WTC11 (cell line): ENCODE measurements around the gene SIPA1L3. TPM values are rescaled to one million over a fixed set of nuclear protein-coding genes. Genes with fewer than 3 reads are reported as not detected.

Experiments used
- ATAC-seq: fragments of 200-7000 bp; cut with Tn5 transposase; 2 replicates; pipeline ENCODE4 v1.10.0; 2021; ENCODE audit warnings: mild to moderate bottlenecking, moderate library complexity
- CTCF ChIA-PET: fragments of 300-600 bp; sonication (Branson Sonifier 250); formaldehyde crosslinking; loops from one replicate; lab custom pipeline; 2021; ENCODE audit warnings: antibody characterized with exemption; lab: Charles Lee
- POLR2A ChIA-PET: fragments of 350-600 bp; sonication (Branson Sonifier 250); formaldehyde crosslinking; loops from one replicate; lab custom pipeline; 2021; ENCODE audit warnings: antibody characterized with exemption; lab: Charles Lee
- DNase-seq: peaks from one replicate; pipeline ENCODE4 v3.0.0; 2021; ENCODE audit warnings: low spot score
- H3K27ac Mint-ChIP-seq: 2 replicates; pipeline ENCODE4 v1.8.0; 2021; ENCODE audit warnings: mixed read lengths
- H3K27me3 Mint-ChIP-seq: 2 replicates; pipeline ENCODE4 v1.8.0; 2021; ENCODE audit warnings: low read depth, mild to moderate bottlenecking, moderate library complexity, mixed read lengths
- H3K36me3 Mint-ChIP-seq: 2 replicates; pipeline ENCODE4 v1.8.0; 2021; ENCODE audit warnings: mixed read lengths
- H3K4me1 Mint-ChIP-seq: 2 replicates; pipeline ENCODE4 v1.8.0; 2022; ENCODE audit warnings: mixed read lengths
- H3K4me3 Mint-ChIP-seq: 2 replicates; pipeline ENCODE4 v1.8.0; 2021; ENCODE audit warnings: mild to moderate bottlenecking, moderate library complexity, mixed read lengths
- H3K9me3 Mint-ChIP-seq: 2 replicates; pipeline ENCODE4 v1.8.0; 2021; ENCODE audit warnings: mixed read lengths
- E2F1 ChIP-seq: sonication (generic); formaldehyde crosslinking; IDR thresholded peaks from 2 replicates; pipeline ENCODE4 v1.8.0; 2022; ENCODE audit warnings: mild to moderate bottlenecking, missing genetic modification reagents
- E2F5 ChIP-seq: sonication (generic); formaldehyde crosslinking; IDR thresholded peaks from 2 replicates; pipeline ENCODE4 v1.8.1; 2022; ENCODE audit warnings: mild to moderate bottlenecking, moderate library complexity, missing genetic modification reagents
- FOXJ3 ChIP-seq: sonication (generic); formaldehyde crosslinking; IDR thresholded peaks from 2 replicates; pipeline ENCODE4 v1.9.0; 2021; ENCODE audit warnings: missing genetic modification reagents, mild to moderate bottlenecking, borderline replicate concordance
- JUN ChIP-seq: sonication (generic); formaldehyde crosslinking; IDR thresholded peaks from 2 replicates; pipeline ENCODE4 v1.8.0; 2023; ENCODE audit warnings: mild to moderate bottlenecking, missing genetic modification reagents
- KAT7 ChIP-seq: sonication (generic); formaldehyde crosslinking; IDR thresholded peaks from 2 replicates; pipeline ENCODE4 v1.8.1; 2023; ENCODE audit warnings: missing genetic modification reagents, mild to moderate bottlenecking, borderline replicate concordance
- MAX ChIP-seq: sonication (generic); formaldehyde crosslinking; IDR thresholded peaks from 2 replicates; pipeline ENCODE4 v1.8.0; 2022; ENCODE audit warnings: mild to moderate bottlenecking, missing genetic modification reagents
- NFYB ChIP-seq: sonication (generic); formaldehyde crosslinking; conservative IDR thresholded peaks from 2 replicates; pipeline ENCODE4 v1.8.0; 2022; ENCODE audit warnings: low read depth, missing genetic modification reagents
- PRDM15 ChIP-seq: sonication (generic); formaldehyde crosslinking; IDR thresholded peaks from 2 replicates; pipeline ENCODE4 v1.8.0; 2022; ENCODE audit warnings: missing genetic modification reagents
- PREB ChIP-seq: sonication (generic); formaldehyde crosslinking; IDR thresholded peaks from 2 replicates; pipeline ENCODE4 v1.8.1; 2022; ENCODE audit warnings: mild to moderate bottlenecking, missing genetic modification reagents, moderate library complexity, borderline replicate concordance
- SMAD3 ChIP-seq: sonication (generic); formaldehyde crosslinking; IDR thresholded peaks from 2 replicates; pipeline ENCODE4 v1.8.0; 2022; ENCODE audit warnings: missing genetic modification reagents, mild to moderate bottlenecking, borderline replicate concordance
- USF1 ChIP-seq: sonication (generic); formaldehyde crosslinking; IDR thresholded peaks from 2 replicates; pipeline ENCODE4 v1.8.0; 2022; ENCODE audit warnings: mild to moderate bottlenecking, missing genetic modification reagents
- USF2 ChIP-seq: sonication (generic); formaldehyde crosslinking; IDR thresholded peaks from 2 replicates; pipeline ENCODE4 v1.8.1; 2023; ENCODE audit warnings: mild to moderate bottlenecking, missing genetic modification reagents, moderate library complexity
- ZBTB21 ChIP-seq: sonication (generic); formaldehyde crosslinking; IDR thresholded peaks from 2 replicates; pipeline ENCODE4 v1.8.1; 2023; ENCODE audit warnings: mild to moderate bottlenecking, missing genetic modification reagents, borderline replicate concordance
- ZBTB43 ChIP-seq: sonication (generic); formaldehyde crosslinking; IDR thresholded peaks from 2 replicates; pipeline ENCODE4 v1.8.1; 2023; ENCODE audit warnings: mild to moderate bottlenecking, missing genetic modification reagents
- ZNF263 ChIP-seq: sonication (generic); formaldehyde crosslinking; IDR thresholded peaks from 2 replicates; pipeline ENCODE4 v1.8.1; 2022; ENCODE audit warnings: low read depth, mild to moderate bottlenecking, moderate library complexity, missing genetic modification reagents
- total RNA-seq: library from RNA; stranded (reverse); gene quantifications from 3 replicates; pipeline ENCODE4 v1.2.3, GENCODE V29; 2021

The SIPA1L3 gene
- total RNA-seq, 1 experiment from 2014 or later, result 41.5 TPM

- no peaks in the 10 kb centered on the region for H3K9me3 Mint-ChIP-seq
- H3K36me3 Mint-ChIP-seq, result no peaks in the 10 kb centered on the region
- ChIA-PET POLR2A (interaction anchor here (0.6 to 3.4 kb wide), 17 partner anchors 8 to 274 kb away, joined by 3 to 31 read pairs (median 6); partner anchors contain the start of genes SIPA1L3, WDR87 and ZNF573), CTCF (interaction anchor here (0.7 to 4.4 kb wide), 12 partner anchors 9 to 370 kb away, joined by 3 to 41 read pairs (median 10); partner anchors contain the start of genes PSMD8, SIPA1L3 and WDR87)
- no peak for DNase-seq
- no peaks in the 10 kb centered on the region for H3K27me3 Mint-ChIP-seq
- H3K27ac Mint-ChIP-seq, result no peak overlapping the region
- TF ChIP-seq JUN, result no peak
- no peak for ATAC-seq
- no peak overlapping the region for H3K4me3 Mint-ChIP-seq
- peaks cover 7% of the 10 kb centered on the region; the same call in 1 of the 2 replicates for H3K4me1 Mint-ChIP-seq
These were observed 97.1 kb downstream of the SIPA1L3 start for GRCh38 chr19:38004186-38004520.

- H3K27me3 Mint-ChIP-seq, result no peaks in the 10 kb centered on the region
These were observed 97.7 kb downstream of the SIPA1L3 start for GRCh38 chr19:38004521-38005223.

More at GRCh38 chr19:38004521-38005223, 97.7 kb downstream of the SIPA1L3 start:
- peaks cover 4% of the 10 kb centered on the region; the same call in 1 of the 2 replicates for H3K4me1 Mint-ChIP-seq
- TF ChIP-seq E2F5, result no peak
- no peak for TF ChIP-seq ZBTB21 (CRISPR knock-in tag)
- TF ChIP-seq NFYB (CRISPR knock-in tag), result peak; percentile 96
- TF ChIP-seq USF1 (CRISPR knock-in tag), result peak; percentile 94
- no peak for TF ChIP-seq SMAD3
- peak; percentile 95 for TF ChIP-seq USF2
- no peak for TF ChIP-seq ZBTB43
- no peak for TF ChIP-seq FOXJ3 (CRISPR knock-in tag)
- no peak for TF ChIP-seq KAT7 (CRISPR knock-in tag)
- TF ChIP-seq ZNF263 (CRISPR knock-in tag), result no peak
- TF ChIP-seq PRDM15 (CRISPR knock-in tag), result peak; percentile 99
- no peak for TF ChIP-seq E2F1
- no peak for TF ChIP-seq PREB (CRISPR knock-in tag)
- TF ChIP-seq MAX (CRISPR knock-in tag), result peak; percentile 81
- DNase-seq, result peak; percentile 71
- peak; percentile 87 for ATAC-seq
- no peaks in the 10 kb centered on the region for H3K9me3 Mint-ChIP-seq
- H3K4me3 Mint-ChIP-seq, result no peak overlapping the region
- H3K36me3 Mint-ChIP-seq, result no peaks in the 10 kb centered on the region
- ChIA-PET CTCF (interaction anchor here (0.5 to 4.4 kb wide), 13 partner anchors 8 to 370 kb away, joined by 3 to 41 read pairs (median 9); partner anchors contain the start of genes PSMD8, SIPA1L3 and WDR87), POLR2A (interaction anchor here (0.6 to 3.4 kb wide), 18 partner anchors 8 to 274 kb away, joined by 3 to 31 read pairs (median 6); partner anchors contain the start of genes SIPA1L3, WDR87 and ZNF573)
- H3K27ac Mint-ChIP-seq, result no peak overlapping the region
